NCI-H1092 treated with DMSO at 0.1 percent for 48 hours (cell line): ENCODE data around the gene TMC8.
A peak's percentile ranks its signal among the peaks of the same experiment; 100 is the strongest.

ENCODE experiments used
- DNase-seq: peaks from one replicate; lab custom pipeline; 2025; lab: John Stamatoyannopoulos, UW

Gene TMC8

GRCh38 chr17:78180083-78180482, 49.5 kb downstream of the TMC8 start:
- DNase-seq = no peak

GRCh38 chr17:78180508-78180907, 49.9 kb downstream of the TMC8 start:
- DNase-seq = no peak

GRCh38 chr17:78182504-78182903, 51.9 kb downstream of the TMC8 start:
- no peak for DNase-seq

GRCh38 chr17:78183916-78184315, 53.3 kb downstream of the TMC8 start:
- DNase-seq = no peak

- no peak for DNase-seq
These were observed 53.8 kb downstream of the TMC8 start for GRCh38 chr17:78184351-78184750.

GRCh38 chr17:78184868-78185267, 54.3 kb downstream of the TMC8 start:
- DNase-seq = no peak

GRCh38 chr17:78185981-78186691, 55.6 kb downstream of the TMC8 start:
- DNase-seq = no peak

GRCh38 chr17:78186692-78187595, 56.4 kb downstream of the TMC8 start, which contains the start of the genes AFMID and TK1:
TSS of gene AFMID (plus strand) at chr17:78187362. CDS start at chr17:78187371, 9 bp downstream.
TSS of gene TK1 (minus strand) at chr17:78187052. CDS start at chr17:78186994, 58 bp downstream.
- DNase-seq = peak; percentile 96
